Measurements from ENCODE around the gene IFNL1. TPM values are rescaled to one million over a fixed set of nuclear protein-coding genes. Genes with fewer than 3 reads are reported as not detected.

Gene IFNL1
- total and polyA plus RNA-seq, 9 of the 15 experiments (the other 6 are each of a cell fraction or from before 2014, with no cell fraction given), result not detected

GRCh38 chr19:39333507-39333906, 37.3 kb downstream of the IFNL1 start:
- ATAC-seq (no peak), FAIRE-seq (no peak), DNase-seq (ENCODE audit: extremely low read depth in 1 of 4, low spot score in 3 of 4) (no peak)
- in situ Hi-C loops (cut with MboI), result no loop called here
- ChIA-PET POLR2A (no interaction called here), CTCF (ENCODE audit: low intra/inter-chr PET ratio) (no interaction called here)
- no peak overlapping the region for H2AFZ ChIP-seq (ENCODE audit: low read depth, low read length)
- BruUV-seq (replicated peaks), result no TSS peak
- H3K9me3 ChIP-seq (replicated peaks; ENCODE audit: control insufficient read depth, insufficient read depth, low read depth, low read length), result no peaks in the 10 kb centered on the region
- intact Hi-C loops (cut with micrococcal nuclease), result no loop called here
- 78% methylated on average over 6 of the region's 6 CpGs for WGBS (ENCODE audit: insufficient coverage, low coverage, missing lambda C conversion rate)
- no peak overlapping the region for H3K4me2 ChIP-seq (ENCODE audit: insufficient read depth, low read length)
- no peaks in the 10 kb centered on the region for H3K36me3 ChIP-seq (ENCODE audit: control insufficient read depth, insufficient read depth, low read length)
- H3K27me3 ChIP-seq (ENCODE audit: control insufficient read depth in 2 of 2, insufficient read depth in 2 of 2, low read length in 2 of 2), result no peaks in the 10 kb centered on the region
- H3K4me1 ChIP-seq (replicated peaks in 1 of 2; ENCODE audit: control insufficient read depth in 2 of 2, insufficient read depth in 2 of 2, low read length in 2 of 2), result peaks cover 11 to 20% of the 10 kb centered on the region in 2 experiments
- no peaks in the 10 kb centered on the region for H4K20me1 ChIP-seq (replicated peaks; ENCODE audit: control insufficient read depth, insufficient read depth, low read length)
- no peak overlapping the region for H3K27ac ChIP-seq (ENCODE audit: extremely low read depth, low read depth, low read length)
- H3K9ac ChIP-seq (ENCODE audit: insufficient read depth in 1 of 2, low read depth in 2 of 2, low read length in 2 of 2), result no peak overlapping the region
- no peaks in the 10 kb centered on the region for H3K79me2 ChIP-seq (ENCODE audit: control insufficient read depth, insufficient read depth, low read length)
- no peaks in the 10 kb centered on the region for H3K9me1 ChIP-seq (ENCODE audit: control insufficient read depth, insufficient read depth, low read length)
- H3K4me3 ChIP-seq, result no peak overlapping the region
- no peak for TF ChIP-seq ARHGAP35 (IDR thresholded peaks at IDR 0.05; ENCODE audit: partially characterized antibody)
- TF ChIP-seq ZBTB7A (IDR thresholded peaks at IDR 0.05; ENCODE audit: borderline replicate concordance, control insufficient read depth, low read depth, low read length), result no peak
- no peak for TF ChIP-seq NFRKB (IDR thresholded peaks at IDR 0.05; ENCODE audit: low read depth)
- TF ChIP-seq RCOR1 (IDR thresholded peaks at IDR 0.05; ENCODE audit: borderline replicate concordance in 1 of 2, low read depth in 2 of 2, low read length in 2 of 2), result peak in 1 of 2 experiments; percentile 65; a peak in 2 of 4 replicates
- no peak for TF ChIP-seq ID3 (CRISPR knock-in tag; IDR thresholded peaks at IDR 0.05)
- TF ChIP-seq ID3 (tag; IDR thresholded peaks at IDR 0.05), result no peak
- peak; percentile 88 for TF ChIP-seq RBM25 (IDR thresholded peaks at IDR 0.05; ENCODE audit: low read depth, low read length, severe bottlenecking)
- TF ChIP-seq PHF20 (IDR thresholded peaks at IDR 0.05; ENCODE audit: partially characterized antibody), result peak; percentile 44
- TF ChIP-seq CBX3 (IDR thresholded peaks at IDR 0.05; ENCODE audit: borderline replicate concordance in 1 of 2, low read length in 2 of 2), result peak in 1 of 2 experiments; percentile 35; a peak in 1 of 3 replicates
- peak; percentile 87 for TF ChIP-seq ADNP (tag; IDR thresholded peaks at IDR 0.05)
- TF ChIP-seq BCOR (IDR thresholded peaks at IDR 0.05), result peak; percentile 95
- TF ChIP-seq NKRF (IDR thresholded peaks at IDR 0.05; ENCODE audit: borderline replicate concordance), result no peak
- no peak for TF ChIP-seq DDX20 (tag; IDR thresholded peaks at IDR 0.05; ENCODE audit: low read depth)
- no peak for TF ChIP-seq MAFG (tag; conservative IDR thresholded peaks at IDR 0.05)
- peak; percentile 70; the same call in 1 of the 2 replicates for TF ChIP-seq SMARCA5 (IDR thresholded peaks at IDR 0.05)
- no peak for TF ChIP-seq C11orf30 (IDR thresholded peaks at IDR 0.05; ENCODE audit: low read depth)
- TF ChIP-seq CHD4 (IDR thresholded peaks at IDR 0.05; ENCODE audit: insufficient read depth, insufficient replicate concordance, low read depth, low read length, poor library complexity, severe bottlenecking), result peak; percentile 73
- TF ChIP-seq ZKSCAN3 (CRISPR knock-in tag; IDR thresholded peaks at IDR 0.05), result no peak
- 0 out of 2 replicates have a peak, but pooled peaks have one; percentile 62 for TF ChIP-seq HDAC2 (IDR thresholded peaks at IDR 0.05)
- TF ChIP-seq KDM1A (IDR thresholded peaks at IDR 0.05), result peak; percentile 62 to 78; a peak in 3 of 4 replicates
- no peak for TF ChIP-seq PHTF2 (CRISPR knock-in tag; IDR thresholded peaks at IDR 0.05)
- no peak for TF ChIP-seq BDP1 (IDR thresholded peaks at IDR 0.05; ENCODE audit: insufficient read depth, insufficient read length)
